Measurements from ENCODE around the gene APEX2.
A peak's percentile ranks its signal among the peaks of the same experiment; 100 is the strongest.
"Not testable (repeated sequence)": the region's sequence is repeated elsewhere in the genome, so short reads cannot be mapped to it uniquely, and the experiment has no call there.

The APEX2 gene

DNA sequence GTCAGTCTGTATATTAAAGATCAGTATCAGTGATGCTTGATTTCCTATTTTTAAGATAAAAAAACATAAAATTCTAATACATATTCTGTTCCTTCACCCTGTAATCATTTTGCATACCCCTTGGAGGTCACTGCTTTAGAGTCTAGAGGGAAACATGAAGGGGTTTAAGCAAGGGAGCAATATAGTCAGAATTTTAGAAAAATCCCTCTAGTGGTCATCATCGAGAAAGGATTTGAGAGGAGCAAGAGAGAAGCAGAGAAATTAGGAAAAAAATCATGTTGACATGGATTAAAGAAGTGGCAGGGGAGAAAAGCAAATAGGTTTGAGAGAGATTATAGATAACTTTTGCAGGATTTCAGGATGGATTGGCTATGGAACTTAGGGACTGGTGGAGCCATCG lies 11.1 kb downstream of the APEX2 start:
- no peak for DNase-seq

DNA sequence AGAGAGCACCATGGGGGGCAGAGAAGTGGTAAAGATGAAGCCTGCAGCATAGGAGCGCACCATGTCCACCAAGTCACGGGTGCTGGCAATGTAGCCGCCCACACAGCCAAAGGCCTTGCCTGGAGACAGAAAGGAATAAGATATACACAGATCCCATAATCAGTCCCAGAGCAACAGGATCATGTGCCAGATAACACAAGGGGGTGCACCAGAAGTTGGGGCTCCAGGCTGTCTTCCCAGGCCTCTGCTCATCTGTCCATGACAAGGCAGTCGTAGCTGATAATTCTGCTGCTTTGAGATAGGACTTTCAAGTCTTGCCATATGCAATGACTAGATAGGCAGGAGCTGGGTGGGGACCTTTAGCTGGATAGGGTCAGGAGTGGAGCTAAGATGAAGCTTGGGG lies 14.7 kb downstream of the APEX2 start:
- no peak for DNase-seq

DNA sequence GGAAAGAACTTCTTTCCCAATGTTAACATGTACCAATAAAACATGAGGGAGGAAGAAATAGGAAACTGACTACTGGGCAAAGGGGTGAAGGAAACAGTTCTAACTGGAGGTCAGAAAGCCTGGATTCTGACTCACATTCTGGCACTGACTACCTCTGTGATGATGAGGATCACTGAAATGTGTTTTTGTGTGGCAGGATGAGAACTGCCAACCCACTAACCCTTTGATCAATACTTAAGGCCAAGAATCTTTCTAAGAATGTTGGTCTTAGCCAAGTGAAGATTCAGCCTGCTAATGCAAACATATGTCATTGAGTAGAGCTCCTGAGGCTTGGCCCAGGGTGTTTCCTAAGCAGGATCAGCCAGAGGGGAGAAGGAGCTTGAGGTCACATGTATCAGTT lies 26.0 kb downstream of the APEX2 start:
- DNase-seq, result no peak

DNA sequence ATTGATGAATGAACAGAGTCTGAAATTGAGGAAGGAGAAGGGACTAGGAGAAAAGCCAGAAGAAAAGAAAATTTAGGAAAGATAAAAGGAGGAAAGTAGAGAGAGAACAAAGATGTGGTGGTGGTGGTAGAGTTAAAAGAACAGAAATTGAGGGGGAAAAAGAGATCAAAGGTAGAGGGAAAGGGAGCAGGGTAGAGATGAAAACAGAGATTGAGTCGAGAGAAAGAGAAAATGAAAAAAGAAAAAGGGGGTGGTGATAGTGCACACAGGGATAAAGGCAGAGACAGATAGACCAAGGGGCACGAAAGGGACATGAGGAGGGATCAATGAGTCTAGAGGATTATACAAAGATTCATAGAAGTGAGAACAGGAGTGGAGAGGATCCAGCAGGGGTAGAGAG lies 26.7 kb downstream of the APEX2 start:
- no peak for DNase-seq

DNA sequence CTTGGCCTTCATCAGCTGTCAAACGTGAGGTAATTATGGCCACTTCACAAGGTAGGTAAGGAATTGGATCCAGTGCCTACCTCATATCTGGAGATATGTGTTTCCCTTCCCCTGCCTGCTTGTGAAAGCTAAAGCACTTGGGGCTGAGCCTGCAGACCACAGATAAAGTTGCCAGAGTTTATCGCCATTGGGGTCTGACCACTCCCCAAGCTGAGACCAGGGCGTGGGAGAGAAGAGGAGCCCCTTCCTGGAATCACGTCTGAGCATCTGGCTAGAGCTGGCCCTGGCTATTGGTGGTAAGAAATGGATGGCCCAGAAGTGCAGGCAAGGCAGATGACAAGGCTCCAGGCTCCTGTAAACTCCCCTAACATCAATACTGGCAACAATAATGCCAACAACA lies 27.9 kb downstream of the APEX2 start:
- DNase-seq, result no peak

DNA sequence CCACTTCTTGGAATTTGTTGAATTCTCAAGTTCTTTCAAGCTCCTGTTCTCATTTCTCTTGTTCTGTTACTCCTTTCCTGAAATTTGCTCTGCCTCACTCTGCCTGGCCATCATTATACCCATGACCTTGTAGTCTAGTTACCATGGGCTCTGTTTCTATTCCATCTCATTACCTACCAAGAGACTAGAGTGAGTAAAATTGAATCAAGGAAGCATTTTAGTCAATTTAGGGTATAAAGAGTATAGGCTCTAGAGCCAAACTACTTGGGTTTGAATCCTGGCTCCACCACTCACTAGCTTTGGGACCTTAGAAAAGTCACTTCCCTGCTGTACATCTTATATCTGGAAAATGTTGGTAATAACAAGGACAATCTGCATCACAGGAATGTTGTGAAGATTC lies 28.4 kb downstream of the APEX2 start:
- no peak for DNase-seq

DNA sequence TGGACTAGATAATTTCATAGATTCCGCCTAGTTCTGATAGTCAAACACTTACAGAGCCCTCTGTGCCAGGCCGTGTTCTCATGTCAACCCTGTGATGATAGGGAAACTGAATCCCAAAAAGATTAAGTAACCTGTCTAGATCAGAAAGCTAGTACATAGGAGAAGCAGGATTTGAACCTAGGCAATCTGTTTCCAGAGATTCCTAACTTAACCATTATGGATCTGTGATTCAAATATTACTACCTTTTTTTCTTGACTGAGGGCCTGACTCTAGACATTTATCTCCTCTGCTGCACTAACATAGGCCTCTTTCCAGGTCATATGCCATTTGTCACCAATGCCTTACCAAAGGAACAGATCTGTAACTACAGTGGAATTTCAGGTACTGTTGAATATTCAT lies 29.1 kb downstream of the APEX2 start:
- no peak for DNase-seq

DNA sequence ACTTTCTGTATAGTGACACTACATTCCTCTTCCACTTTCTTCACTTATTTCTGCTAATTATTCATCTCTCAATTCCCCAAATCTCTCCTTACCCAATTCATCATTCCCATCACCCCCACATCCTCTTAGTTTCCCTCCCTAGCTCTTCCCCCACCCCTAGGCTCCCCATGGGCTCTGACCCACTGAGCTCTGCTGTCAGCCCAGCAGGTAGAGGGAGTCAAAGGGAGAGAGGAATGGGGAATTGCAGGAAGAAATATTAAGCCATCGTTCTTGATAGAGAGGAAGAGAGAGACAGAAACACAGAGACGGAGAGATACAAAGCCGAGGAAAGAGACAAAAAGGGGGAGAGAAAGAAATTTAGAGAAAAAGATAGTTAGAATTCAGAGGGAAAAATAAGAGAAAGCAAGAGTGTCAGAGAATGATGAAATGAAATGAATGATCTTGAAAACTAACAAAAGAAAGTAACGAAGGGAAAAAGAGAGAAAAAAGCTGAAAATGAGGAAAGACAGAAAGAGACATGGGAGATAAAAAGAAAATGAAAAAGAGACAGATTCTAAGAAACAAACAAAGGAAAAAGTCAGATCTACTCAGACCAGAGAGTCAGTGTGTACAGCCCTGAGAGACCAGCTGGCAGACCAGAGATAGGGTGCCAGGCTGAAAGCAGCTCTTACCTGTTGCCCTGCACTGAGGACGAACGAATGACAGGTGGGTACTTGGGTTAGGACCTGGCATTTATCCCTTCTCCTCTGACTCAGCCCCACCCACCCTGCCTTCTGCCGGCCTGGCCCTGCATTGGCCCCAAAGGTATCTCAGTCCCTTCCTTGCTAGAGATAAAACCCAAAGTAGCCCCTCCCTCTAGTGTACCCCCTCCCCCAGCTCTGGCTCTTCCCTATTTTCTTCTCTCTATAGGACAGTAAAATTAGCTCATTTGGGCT lies 30.4 kb downstream of the APEX2 start, which contains the start of gene ALAS2:
Gene ALAS2 (minus strand): TSS at position 707 of the 935 bp plus-strand sequence. CDS start 4,977 bp downstream, outside the sequence.
- DNase-seq, result no peak

DNA sequence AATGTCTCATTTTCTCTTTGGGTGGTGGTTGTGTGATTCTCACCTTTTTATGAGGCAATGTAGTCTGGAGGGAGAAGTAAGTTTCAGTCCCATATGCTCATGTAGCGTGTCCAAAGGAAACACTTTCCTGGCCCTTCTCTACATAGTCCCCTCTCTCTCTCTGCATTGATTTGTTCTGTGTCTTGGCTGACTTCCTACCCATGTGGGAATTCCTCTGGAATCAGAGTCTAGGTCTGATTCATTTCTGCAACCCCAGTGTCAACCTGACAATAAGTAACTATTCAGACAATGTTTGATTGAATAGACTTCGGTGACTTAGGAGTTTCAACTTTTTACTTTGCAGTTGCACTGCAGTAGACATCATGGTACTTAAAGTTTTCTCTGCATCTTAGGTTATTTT lies 33.3 kb downstream of the APEX2 start:
- DNase-seq, result no peak

DNA sequence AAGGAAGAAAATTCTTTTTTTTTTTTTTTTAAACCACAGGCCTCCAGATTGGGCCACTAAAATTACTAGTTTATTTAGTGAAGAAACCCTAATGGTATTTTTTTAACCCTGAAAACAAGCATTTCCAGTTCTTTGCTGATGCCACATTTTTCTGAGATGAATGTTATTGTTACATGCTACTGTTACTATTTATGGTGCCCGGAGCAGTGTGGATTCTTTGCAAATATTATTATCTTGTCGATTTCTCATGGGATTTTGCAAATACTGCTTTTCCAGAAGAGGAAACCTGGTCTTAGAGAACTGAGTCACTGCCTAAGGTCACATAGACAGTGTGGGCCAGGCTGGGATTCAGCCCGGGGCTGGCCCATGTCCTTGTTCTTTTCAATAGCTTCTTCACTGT lies 39.3 kb downstream of the APEX2 start:
- DNase-seq, result no peak

DNA sequence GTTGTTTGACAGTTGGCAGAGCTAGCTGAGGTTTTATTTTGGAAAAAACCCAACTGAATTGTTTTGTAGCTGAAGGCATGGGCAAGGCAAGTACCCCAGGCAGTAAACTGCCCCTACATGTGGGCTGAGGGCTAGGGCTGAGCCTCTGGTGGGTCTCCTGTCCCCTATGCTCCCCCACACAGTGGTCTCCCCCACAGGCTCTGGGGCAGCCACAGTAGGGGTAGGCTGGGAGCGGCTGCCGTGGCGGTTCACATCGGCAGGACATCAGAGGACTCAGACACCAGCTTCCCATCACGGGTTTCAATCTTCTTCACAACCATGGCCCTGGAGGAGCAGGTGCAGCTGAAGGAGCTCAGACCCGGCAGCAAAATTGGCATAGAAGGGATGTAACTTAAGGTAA lies 41.4 kb downstream of the APEX2 start:
- DNase-seq, result no peak

DNA sequence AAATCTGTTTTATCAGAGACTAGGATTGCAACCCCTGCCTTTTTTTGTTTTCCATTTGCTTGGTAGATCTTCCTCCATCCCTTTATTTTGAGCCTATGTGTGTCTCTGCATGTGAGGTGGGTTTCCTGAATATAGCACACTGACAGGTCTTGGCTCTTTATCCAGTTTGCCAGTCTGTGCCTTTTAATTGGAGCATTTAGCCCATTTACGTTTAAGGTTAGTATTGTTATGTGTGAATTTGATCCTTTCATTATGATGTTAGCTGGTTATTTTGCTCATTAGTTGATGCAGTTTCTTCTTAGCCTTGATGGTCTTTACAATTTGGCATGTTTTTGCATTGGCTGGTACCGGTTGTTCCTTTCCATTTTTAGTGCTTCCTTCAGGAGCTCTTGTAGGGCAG lies 50.4 kb downstream of the APEX2 start:
- DNase-seq, result not testable (repeated sequence)

DNA sequence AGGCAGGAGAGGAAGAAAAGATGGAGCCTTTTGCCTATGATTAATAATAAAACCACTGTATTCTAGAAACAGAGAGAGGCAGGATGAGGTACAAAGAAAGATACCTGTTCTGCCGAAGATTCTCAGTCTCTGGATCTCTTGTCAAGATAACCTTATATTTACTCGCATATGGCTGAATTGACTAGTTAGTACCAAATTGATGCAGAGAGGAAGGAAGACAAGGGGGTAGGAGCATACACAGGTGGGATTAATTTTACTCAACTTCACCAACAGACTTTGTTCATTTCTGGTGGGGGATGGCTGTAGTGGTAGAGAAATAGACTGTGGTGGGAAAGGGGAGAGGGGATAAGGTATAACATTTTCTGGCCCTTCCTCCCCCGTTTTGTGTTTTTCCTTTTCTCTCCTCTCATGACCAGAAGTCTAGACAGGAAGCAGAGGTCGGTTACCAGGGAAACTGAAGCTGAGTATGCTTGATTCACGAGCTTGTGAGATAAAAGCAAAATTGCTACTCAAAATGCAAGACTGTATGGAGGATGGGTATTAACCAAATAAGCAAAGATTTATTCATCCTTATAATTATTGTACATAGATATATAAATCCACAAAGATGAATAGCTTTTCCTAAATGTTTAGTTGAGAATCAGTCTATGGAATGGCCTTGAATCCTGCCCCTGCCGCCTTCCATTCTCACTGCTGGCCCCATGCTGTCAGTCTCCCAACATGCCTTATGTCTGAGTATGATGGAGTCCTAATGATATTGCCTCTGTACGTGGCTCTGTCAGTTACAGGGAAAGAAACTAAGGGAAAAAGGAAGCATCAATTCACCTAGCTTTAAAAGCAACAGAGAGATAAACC lies 56.9 kb downstream of the APEX2 start:
- DNase-seq, result peak; percentile 10 to 48

DNA sequence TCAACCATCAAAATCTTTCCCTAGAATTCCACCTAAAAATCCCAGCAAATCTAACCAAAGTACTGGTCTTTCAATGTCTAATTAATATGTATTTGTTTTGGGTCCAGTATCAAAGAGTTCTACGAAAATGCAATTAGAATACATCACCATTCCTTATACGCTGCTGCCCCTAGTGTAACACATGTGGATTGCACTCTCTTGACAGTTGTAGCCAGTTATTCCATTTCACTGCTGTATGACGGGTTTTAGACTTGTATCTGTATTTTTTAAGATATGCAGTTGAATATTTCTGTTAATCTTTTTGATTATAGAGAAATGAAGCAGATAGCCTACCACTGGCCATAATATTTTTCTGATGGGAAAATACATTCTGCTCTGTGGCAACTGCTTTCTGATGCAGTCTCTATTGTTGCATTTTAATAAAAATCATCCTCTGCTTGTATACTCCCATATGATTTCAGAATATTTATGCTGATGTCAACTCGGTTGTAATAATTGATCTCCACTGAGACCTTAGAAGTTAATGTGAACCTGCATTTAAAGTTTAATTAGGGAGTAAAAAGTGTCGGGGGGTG lies 57.6 kb downstream of the APEX2 start:
- peak; percentile 22 to 60 for DNase-seq

All from CD4-positive, alpha-beta T cell treated with Interferon alpha-2 for 1 hour (primary cell).